ENCODE results near the gene TSHZ3.

DNA sequence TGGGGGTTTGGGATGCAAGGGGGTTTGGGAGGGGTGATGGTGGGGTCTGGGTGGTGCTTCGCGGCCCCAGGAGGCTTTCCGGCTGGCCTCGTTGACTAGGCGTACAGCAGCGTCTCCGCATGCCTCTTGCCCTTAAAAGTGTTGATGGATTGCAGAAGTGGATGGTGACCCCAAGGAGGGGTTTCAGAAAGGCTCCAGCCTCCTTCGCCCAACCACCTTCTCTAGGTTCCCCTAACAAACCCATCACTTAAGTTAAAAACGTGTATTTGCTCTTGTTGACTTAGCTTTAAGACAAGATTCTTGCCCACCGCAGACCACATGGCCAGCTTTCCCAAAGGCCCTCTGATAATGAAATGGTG lies 8.1 kb upstream of the TSHZ3 start:
- TF ChIP-seq, protein P1, sequence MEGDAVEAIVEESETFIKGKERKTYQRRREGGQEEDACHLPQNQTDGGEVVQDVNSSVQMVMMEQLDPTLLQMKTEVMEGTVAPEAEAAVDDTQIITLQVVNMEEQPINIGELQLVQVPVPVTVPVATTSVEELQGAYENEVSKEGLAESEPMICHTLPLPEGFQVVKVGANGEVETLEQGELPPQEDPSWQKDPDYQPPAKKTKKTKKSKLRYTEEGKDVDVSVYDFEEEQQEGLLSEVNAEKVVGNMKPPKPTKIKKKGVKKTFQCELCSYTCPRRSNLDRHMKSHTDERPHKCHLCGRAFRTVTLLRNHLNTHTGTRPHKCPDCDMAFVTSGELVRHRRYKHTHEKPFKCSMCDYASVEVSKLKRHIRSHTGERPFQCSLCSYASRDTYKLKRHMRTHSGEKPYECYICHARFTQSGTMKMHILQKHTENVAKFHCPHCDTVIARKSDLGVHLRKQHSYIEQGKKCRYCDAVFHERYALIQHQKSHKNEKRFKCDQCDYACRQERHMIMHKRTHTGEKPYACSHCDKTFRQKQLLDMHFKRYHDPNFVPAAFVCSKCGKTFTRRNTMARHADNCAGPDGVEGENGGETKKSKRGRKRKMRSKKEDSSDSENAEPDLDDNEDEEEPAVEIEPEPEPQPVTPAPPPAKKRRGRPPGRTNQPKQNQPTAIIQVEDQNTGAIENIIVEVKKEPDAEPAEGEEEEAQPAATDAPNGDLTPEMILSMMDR (IDR thresholded peaks at IDR 0.05), result peak in 1 of 6 experiments; percentile 40
- TF ChIP-seq POLR2A (IDR thresholded peaks at IDR 0.05), result no peak
